Measurements from ENCODE around the gene ACSM3. TPM values are rescaled to one million over a fixed set of nuclear protein-coding genes. Genes with fewer than 3 reads are reported as not detected.

The ACSM3 gene
- total and polyA plus RNA-seq, 2 experiments from 2014 or later = 5.7 to 8.7 TPM

GRCh38 chr16:20798364-20798763 lies 34.5 kb downstream of the ACSM3 start (continued):
- TF ChIP-seq, protein P1, sequence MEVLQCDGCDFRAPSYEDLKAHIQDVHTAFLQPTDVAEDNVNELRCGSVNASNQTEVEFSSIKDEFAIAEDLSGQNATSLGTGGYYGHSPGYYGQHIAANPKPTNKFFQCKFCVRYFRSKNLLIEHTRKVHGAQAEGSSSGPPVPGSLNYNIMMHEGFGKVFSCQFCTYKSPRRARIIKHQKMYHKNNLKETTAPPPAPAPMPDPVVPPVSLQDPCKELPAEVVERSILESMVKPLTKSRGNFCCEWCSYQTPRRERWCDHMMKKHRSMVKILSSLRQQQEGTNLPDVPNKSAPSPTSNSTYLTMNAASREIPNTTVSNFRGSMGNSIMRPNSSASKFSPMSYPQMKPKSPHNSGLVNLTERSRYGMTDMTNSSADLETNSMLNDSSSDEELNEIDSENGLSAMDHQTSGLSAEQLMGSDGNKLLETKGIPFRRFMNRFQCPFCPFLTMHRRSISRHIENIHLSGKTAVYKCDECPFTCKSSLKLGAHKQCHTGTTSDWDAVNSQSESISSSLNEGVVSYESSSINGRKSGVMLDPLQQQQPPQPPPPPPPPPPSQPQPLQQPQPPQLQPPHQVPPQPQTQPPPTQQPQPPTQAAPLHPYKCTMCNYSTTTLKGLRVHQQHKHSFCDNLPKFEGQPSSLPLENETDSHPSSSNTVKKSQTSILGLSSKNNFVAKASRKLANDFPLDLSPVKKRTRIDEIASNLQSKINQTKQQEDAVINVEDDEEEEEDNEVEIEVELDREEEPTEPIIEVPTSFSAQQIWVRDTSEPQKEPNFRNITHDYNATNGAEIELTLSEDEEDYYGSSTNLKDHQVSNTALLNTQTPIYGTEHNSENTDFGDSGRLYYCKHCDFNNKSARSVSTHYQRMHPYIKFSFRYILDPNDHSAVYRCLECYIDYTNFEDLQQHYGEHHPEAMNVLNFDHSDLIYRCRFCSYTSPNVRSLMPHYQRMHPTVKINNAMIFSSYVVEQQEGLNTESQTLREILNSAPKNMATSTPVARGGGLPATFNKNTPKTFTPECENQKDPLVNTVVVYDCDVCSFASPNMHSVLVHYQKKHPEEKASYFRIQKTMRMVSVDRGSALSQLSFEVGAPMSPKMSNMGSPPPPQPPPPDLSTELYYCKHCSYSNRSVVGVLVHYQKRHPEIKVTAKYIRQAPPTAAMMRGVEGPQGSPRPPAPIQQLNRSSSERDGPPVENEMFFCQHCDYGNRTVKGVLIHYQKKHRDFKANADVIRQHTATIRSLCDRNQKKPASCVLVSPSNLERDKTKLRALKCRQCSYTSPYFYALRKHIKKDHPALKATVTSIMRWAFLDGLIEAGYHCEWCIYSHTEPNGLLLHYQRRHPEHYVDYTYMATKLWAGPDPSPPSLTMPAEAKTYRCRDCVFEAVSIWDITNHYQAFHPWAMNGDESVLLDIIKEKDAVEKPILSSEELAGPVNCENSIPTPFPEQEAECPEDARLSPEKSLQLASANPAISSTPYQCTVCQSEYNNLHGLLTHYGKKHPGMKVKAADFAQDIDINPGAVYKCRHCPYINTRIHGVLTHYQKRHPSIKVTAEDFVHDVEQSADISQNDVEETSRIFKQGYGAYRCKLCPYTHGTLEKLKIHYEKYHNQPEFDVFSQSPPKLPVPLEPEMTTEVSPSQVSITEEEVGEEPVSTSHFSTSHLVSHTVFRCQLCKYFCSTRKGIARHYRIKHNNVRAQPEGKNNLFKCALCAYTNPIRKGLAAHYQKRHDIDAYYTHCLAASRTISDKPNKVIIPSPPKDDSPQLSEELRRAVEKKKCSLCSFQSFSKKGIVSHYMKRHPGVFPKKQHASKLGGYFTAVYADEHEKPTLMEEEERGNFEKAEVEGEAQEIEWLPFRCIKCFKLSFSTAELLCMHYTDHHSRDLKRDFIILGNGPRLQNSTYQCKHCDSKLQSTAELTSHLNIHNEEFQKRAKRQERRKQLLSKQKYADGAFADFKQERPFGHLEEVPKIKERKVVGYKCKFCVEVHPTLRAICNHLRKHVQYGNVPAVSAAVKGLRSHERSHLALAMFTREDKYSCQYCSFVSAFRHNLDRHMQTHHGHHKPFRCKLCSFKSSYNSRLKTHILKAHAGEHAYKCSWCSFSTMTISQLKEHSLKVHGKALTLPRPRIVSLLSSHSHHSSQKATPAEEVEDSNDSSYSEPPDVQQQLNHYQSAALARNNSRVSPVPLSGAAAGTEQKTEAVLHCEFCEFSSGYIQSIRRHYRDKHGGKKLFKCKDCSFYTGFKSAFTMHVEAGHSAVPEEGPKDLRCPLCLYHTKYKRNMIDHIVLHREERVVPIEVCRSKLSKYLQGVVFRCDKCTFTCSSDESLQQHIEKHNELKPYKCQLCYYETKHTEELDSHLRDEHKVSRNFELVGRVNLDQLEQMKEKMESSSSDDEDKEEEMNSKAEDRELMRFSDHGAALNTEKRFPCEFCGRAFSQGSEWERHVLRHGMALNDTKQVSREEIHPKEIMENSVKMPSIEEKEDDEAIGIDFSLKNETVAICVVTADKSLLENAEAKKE (CRISPR knock-in tag; IDR thresholded peaks at IDR 0.05) = no peak
- TF ChIP-seq POLR2AphosphoS5 (IDR thresholded peaks at IDR 0.05; ENCODE audit: low read depth) (no peak), ZNF114 (CRISPR knock-in tag; IDR thresholded peaks at IDR 0.05) (no peak), CREB1 (CRISPR knock-in tag; IDR thresholded peaks at IDR 0.05; ENCODE audit: low read depth) (no peak), STAT1 (IDR thresholded peaks at IDR 0.05; ENCODE audit: unreplicated experiment) (no peak), JUNB (IDR thresholded peaks at IDR 0.05; ENCODE audit: unreplicated experiment) (no peak), EZH2 (IDR thresholded peaks at IDR 0.05; ENCODE audit: low read depth, unreplicated experiment) (no peak)
- TF ChIP-seq, protein P2, sequence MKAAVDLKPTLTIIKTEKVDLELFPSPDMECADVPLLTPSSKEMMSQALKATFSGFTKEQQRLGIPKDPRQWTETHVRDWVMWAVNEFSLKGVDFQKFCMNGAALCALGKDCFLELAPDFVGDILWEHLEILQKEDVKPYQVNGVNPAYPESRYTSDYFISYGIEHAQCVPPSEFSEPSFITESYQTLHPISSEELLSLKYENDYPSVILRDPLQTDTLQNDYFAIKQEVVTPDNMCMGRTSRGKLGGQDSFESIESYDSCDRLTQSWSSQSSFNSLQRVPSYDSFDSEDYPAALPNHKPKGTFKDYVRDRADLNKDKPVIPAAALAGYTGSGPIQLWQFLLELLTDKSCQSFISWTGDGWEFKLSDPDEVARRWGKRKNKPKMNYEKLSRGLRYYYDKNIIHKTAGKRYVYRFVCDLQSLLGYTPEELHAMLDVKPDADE (IDR thresholded peaks at IDR 0.05) = no peak
- TF ChIP-seq, protein P3, sequence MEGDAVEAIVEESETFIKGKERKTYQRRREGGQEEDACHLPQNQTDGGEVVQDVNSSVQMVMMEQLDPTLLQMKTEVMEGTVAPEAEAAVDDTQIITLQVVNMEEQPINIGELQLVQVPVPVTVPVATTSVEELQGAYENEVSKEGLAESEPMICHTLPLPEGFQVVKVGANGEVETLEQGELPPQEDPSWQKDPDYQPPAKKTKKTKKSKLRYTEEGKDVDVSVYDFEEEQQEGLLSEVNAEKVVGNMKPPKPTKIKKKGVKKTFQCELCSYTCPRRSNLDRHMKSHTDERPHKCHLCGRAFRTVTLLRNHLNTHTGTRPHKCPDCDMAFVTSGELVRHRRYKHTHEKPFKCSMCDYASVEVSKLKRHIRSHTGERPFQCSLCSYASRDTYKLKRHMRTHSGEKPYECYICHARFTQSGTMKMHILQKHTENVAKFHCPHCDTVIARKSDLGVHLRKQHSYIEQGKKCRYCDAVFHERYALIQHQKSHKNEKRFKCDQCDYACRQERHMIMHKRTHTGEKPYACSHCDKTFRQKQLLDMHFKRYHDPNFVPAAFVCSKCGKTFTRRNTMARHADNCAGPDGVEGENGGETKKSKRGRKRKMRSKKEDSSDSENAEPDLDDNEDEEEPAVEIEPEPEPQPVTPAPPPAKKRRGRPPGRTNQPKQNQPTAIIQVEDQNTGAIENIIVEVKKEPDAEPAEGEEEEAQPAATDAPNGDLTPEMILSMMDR (conservative IDR thresholded peaks at IDR 0.05; ENCODE audit: low read depth in 2 of 2) = no peak
